ENCODE measurements around the gene SPOCK2. TPM values are rescaled to one million over a fixed set of nuclear protein-coding genes. Genes with fewer than 3 reads are reported as not detected.

Gene SPOCK2
- total RNA-seq, 1 experiment from 2014 or later = 1.8 TPM

GRCh38 chr10:72127571-72127970 lies 39.2 kb upstream of the SPOCK2 start:
- no peaks in the 10 kb centered on the region for H4K20me1 ChIP-seq (ENCODE audit: control insufficient read depth, insufficient read depth, insufficient read length)
- H3K23me2 ChIP-seq (ENCODE audit: insufficient read length, low read depth, low read length, poor library complexity, severe bottlenecking) = no peaks in the 10 kb centered on the region
- no peak overlapping the region for H3K4me2 ChIP-seq (ENCODE audit: insufficient read depth, insufficient read length, low read length)
- no peak overlapping the region for H3K9ac ChIP-seq (ENCODE audit: extremely low read depth, insufficient read length, low read length)
- no peak overlapping the region for H3K27ac ChIP-seq (ENCODE audit: insufficient read length, low read depth, low read length)
- Mint-ChIP-seq H3K9me3 (no peaks in the 10 kb centered on the region), H3K4me3 (no peak overlapping the region), H3K27ac (peak overlapping the region in 2 of 3 experiments; percentile 57 to 62; a peak in 2 of 7 replicates), H3K4me1 (peaks cover 10 to 11% of the 10 kb centered on the region in 2 experiments), H3K36me3 (ENCODE audit: insufficient read depth in 1 of 3, low read depth in 3 of 3) (peaks cover 0 to 11% (median 0%) of the 10 kb centered on the region in 3 experiments; a peak in 1 of 7 replicates), H3K27me3 (ENCODE audit: low read depth) (no peaks in the 10 kb centered on the region)
- H3K4me1 ChIP-seq (ENCODE audit: insufficient read depth, low read length) = no peaks in the 10 kb centered on the region
- no peak overlapping the region for H2BK12ac ChIP-seq (ENCODE audit: insufficient read length, low read depth, low read length)
- H2AFZ ChIP-seq (ENCODE audit: low read length) = no peak overlapping the region
- H4K8ac ChIP-seq (replicated peaks; ENCODE audit: insufficient read length, low read depth, low read length) = no peak overlapping the region
- H3K23ac ChIP-seq (ENCODE audit: insufficient read length, low read depth, low read length) = no peak overlapping the region
- no peaks in the 10 kb centered on the region for H3K79me2 ChIP-seq (ENCODE audit: insufficient read depth, low read length)
- TF ChIP-seq CTCF (conservative IDR thresholded peaks at IDR 0.05) = no peak
- H2AK5ac ChIP-seq (ENCODE audit: insufficient read length, low read length) = no peak overlapping the region
- no peaks in the 10 kb centered on the region for H3K9me3 ChIP-seq (ENCODE audit: control insufficient read depth, low read depth, low read length)
- WGBS (ENCODE audit: extremely low coverage, insufficient read length, low lambda C conversion rate) = no CpG with 5 or more reads among the region's 2 CpGs
- no peak overlapping the region for H2BK15ac ChIP-seq (ENCODE audit: low read depth, low read length)
- DNase-seq = no peak
- H2BK20ac ChIP-seq (ENCODE audit: low read depth, low read length, poor library complexity, severe bottlenecking) = no peak overlapping the region
- no peak overlapping the region for H2BK120ac ChIP-seq (ENCODE audit: low read depth, low read length, poor library complexity, severe bottlenecking)
- H3K4ac ChIP-seq (ENCODE audit: low read depth, low read length) = no peak overlapping the region
- H3K79me1 ChIP-seq (ENCODE audit: insufficient read depth, low read depth, low read length, poor library complexity, severe bottlenecking) = no peaks in the 10 kb centered on the region
- H3K14ac ChIP-seq (ENCODE audit: insufficient read depth, low read length) = no peak overlapping the region
- no peak overlapping the region for H2BK5ac ChIP-seq (ENCODE audit: insufficient read length, low read length)
- no peak overlapping the region for H3K56ac ChIP-seq (ENCODE audit: insufficient read length, low read depth, low read length)
- H3K18ac ChIP-seq (ENCODE audit: insufficient read length, low read depth, low read length) = no peak overlapping the region
- H3T11ph ChIP-seq (ENCODE audit: low read length) = no peak overlapping the region
- H4K91ac ChIP-seq (ENCODE audit: insufficient read length, low read depth, low read length) = no peak overlapping the region
- H3K27me3 ChIP-seq (ENCODE audit: insufficient read depth, low read length) = no peaks in the 10 kb centered on the region
- no peak overlapping the region for H4K5ac ChIP-seq (ENCODE audit: insufficient read length, low read depth, low read length)
